Measurements from ENCODE around the gene FOXO1.
A peak's percentile ranks its signal among the peaks of the same experiment; 100 is the strongest.
"Not testable (repeated sequence)": the region's sequence is repeated elsewhere in the genome, so short reads cannot be mapped to it uniquely, and the experiment has no call there.

FOXO1 gene

GRCh38 chr13:40666045-40666932 lies at the start of gene FOXO1:
Gene FOXO1, minus strand, starts transcription at chr13:40666641. Its CDS starts 429 bp downstream, at chr13:40666212.
- peak; percentile 90 for DNase-seq

GRCh38 chr13:40714433-40714832 lies 48.0 kb upstream of the FOXO1 start:
- DNase-seq, result not testable (repeated sequence)

DNA sequence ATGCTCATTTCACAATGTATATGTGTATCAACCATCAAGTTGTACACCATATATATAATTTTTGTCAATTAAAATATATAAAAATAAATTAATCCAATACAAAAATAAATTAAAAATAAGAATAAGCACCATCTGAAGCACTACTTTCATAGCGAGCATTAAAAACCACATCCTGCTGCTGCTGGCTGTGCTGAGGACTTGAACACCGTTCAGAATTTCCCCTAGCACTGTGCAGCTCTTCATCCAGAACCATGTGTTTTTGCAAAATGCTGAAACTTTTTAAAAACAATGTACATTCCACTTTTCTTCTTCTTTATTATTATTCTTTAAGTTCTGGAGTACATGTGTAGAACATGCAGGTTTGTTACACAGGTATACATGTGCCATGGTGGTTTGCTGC lies 40.0 kb upstream of the FOXO1 start:
- no peak for DNase-seq

GRCh38 chr13:40697711-40698110 lies 31.3 kb upstream of the FOXO1 start:
- DNase-seq, result no peak

GRCh38 chr13:40694426-40694825 lies 28.0 kb upstream of the FOXO1 start:
- DNase-seq, result no peak

- DNase-seq, result no peak
Measured at GRCh38 chr13:40692946-40693345, 26.5 kb upstream of the FOXO1 start.

GRCh38 chr13:40688781-40689180 lies 22.3 kb upstream of the FOXO1 start:
- no peak for DNase-seq

DNA sequence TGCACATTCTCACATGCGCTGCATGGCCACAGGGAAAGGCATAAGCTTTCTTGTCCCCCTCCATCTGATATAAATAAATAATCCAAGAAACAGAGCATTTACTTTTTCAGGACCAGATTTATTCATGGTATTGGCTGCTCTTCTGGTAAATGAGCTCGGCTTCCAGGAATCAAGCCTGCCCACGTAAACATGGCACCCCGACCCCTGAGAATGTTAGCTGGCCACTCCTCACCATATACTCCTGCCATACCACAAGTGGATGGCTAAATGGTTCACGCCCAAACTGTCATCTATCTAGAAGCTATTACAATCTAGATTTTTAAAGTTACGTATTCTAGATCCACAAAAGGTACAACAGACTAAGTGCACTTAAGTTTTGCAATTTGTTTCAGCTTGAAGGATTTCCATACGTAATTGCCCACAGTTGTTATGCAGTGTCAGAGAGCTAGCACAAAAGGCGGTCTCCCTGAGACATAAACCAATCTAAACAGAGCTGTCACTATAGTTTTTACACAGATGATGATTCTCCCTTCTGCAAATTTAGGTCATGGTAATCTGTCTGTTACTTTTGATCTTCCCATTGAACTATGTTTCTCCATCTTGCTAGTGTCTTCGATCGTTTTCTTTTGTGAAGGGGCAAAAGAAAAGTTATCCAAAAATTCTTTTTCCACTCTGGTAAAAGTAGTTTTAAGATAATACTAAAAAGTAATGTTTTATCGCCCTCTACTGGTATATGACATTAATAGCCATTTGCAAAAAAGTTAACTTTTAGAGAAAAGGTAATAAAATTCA lies 16.2 kb upstream of the FOXO1 start:
- DNase-seq, result no peak

DNA sequence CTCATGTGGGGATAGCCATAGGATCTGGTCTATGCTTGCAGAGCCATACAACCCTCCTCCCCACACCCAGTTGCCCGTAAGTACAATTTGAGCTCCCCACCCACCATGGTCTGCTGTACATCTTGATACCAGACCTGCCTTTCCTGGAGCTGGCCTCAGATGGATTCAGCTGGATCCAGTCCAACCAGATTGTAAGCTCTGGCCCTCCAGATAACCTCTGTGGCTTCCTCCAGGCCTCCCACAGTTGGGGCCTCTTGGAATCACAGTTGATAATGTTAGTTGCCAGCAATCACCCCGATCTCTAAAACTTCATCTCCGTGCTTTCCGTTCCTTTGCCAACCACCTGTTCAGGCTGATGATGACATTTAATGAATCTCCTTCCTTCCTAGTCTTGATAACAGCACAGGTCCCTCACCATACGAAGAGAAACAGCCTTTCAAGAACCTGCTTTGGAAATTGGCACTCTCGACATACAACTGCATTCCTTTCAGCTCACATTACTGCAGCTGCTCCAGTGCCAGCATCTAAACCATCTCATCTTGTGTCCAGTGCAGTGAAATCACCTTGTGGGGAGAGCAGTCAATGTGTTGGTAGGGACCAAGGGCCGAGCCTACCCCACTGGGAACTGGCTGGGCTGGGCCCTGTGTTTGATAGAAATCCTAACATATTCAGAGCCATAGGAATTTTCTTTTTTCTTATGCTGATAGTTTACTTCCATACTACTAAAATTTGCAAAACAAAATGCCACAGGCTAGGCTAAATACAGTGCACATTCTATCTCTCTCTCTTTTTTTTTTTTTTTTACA lies 15.1 kb upstream of the FOXO1 start:
- no peak for DNase-seq

GRCh38 chr13:40680659-40681323 lies 14.3 kb upstream of the FOXO1 start:
- no peak for DNase-seq

DNA sequence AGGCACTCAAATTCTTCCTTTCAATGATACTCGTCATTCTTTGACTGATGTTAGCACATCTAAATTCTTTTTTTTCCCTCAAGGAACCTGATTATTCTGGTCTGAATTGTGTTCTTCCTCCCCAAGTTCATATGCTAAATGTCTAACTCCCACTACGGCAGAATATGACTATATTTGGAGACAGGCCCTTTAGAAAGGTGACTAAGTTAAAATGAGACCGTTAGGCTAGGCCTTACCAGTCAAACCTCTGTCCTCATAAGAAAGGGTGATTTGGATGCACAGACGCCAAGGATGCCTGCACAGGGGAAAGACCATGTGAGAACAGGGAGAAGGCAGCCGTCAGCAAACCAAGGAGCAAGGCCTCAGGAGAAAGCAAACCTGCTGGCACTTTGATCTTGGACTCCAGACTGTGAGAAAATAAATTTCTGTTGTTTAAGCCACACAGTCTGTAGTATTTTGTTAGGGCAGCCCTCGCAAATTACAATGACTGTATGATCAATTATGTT lies 13.1 kb upstream of the FOXO1 start:
- DNase-seq, result no peak

- no peak for DNase-seq
Measured at GRCh38 chr13:40677064-40677463, 10.6 kb upstream of the FOXO1 start.

- DNase-seq, result no peak
Measured at GRCh38 chr13:40676007-40676406, 9.6 kb upstream of the FOXO1 start.

DNA sequence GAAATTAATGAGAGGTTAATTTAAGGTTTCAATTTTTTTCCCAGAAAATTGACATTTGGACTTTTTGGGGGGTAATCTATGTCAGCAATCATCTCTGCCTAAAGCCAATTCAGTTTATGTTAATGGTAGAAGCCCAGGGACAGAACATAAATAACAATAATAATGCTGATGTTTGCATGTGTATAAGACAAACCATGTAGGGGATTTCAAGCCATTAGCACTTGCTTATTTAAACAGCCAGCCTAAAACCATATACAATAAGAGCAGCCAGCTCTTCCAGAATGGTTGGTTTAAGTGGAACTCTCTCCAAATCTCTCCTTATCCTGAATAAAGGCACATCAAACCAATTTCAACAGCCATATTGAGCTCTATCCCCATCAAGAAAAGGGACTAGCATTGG lies 7.0 kb upstream of the FOXO1 start:
- DNase-seq, result no peak

DNA sequence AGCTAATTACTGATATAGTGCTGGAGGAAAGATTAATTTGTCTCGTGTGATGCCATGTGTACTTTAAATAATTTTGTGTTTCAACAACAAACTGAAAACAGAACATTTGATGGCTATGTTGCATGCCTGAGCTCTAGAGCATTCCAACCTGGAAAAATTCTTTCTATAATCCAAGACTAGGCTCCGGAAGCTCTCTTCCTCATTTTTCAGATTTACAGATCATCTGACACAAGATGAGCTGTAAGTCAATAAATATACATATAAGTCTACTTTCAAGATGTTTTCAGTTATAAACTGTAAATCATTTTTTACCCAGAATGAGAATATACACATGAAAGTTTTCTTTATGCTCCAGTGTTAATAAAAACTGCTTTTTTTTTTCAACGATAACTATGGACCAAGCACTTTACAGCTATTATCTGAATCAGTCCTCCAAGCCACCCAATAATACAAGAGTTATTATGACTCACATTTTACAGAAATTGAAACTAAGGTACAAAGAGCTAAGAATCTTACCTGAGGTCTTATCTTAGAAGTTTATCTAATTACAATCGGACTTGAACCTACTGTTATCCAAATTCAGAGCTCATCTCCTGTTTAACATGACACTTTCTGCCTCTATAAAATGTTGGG lies 6.4 kb upstream of the FOXO1 start:
- DNase-seq, result no peak

DNA sequence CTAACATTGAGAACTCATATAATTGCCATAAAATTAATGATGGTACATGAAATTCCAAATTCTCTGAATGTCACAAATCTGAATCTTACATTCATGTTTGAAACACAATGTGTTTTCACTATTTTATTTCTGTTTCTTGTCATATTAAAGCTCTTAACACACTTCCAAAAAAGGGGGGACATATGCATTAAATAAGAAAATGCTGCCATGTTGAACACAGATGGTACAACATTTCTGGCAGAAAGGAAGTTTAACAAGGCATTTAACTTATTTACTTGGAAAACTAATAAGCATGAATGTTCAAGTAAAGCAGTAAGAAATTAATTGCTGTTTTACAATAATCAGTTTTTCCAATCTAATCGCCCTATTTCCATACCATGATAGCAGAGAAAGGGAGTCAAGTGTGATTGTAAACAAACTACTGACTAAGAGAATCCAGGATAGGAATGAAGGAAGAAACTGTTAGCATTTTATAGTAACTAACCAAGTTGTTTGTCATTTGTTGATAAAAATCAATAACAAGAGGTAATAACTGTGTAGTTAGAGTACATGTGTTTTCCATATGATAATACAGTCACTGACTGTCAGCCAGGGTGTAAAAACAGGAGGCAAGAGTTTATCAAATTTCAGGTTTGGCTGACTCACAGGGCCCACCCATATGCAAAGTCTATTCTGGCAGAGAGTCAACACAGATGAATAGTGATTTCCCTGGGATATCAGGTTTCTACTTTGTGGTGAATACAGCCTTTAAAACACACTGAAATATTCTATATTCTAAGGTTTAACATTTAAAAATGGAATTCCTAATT lies 5.7 kb upstream of the FOXO1 start:
- DNase-seq, result no peak

DNA sequence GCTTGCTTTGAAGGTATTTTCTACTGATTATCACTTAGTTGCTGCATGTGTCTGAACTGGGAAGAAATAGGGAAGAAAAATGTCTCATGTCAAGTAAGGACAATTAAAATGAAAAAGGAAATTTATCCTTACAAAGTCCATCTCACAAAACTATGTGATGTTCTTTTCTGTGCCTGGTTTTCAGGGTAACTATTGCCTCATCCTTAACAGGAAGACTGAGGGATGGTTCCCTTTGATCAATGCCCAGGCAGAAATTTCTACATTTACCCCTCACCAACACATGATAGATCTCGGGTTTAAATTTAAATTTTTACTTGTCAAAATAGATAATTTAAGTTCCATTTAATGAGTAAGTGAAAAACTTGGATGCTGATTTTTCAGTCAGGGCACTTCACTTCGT lies 3.9 kb upstream of the FOXO1 start:
- no peak for DNase-seq

- no peak for DNase-seq
Measured at GRCh38 chr13:40668335-40668734, 1.9 kb upstream of the FOXO1 start.

- no peak for DNase-seq
Measured at GRCh38 chr13:40667622-40667978, 1.2 kb upstream of the FOXO1 start.

GRCh38 chr13:40666933-40667621 lies 636 bp upstream of the FOXO1 start:
- DNase-seq, result peak; percentile 41

Data from stimulated activated CD4-positive, alpha-beta T cell treated with anti-CD3 and anti-CD28 coated beads, Interleukin-15, amount 100 ng/mL, for 24 hours (primary cell).